H9 (cell line): ENCODE data around the gene R3HCC1L. TPM values are rescaled to one million over a fixed set of nuclear protein-coding genes. Genes with fewer than 3 reads are reported as not detected.

ENCODE experiments used
- DNase-seq: peaks from one replicate; pipeline ENCODE4 v3.0.0-alpha.2; 2017
- H2AFZ ChIP-seq: one replicate; pipeline ENCODE4 v1.6.1; 2013; ENCODE audit warnings: mild to moderate bottlenecking, low read length, control low read depth, moderate library complexity
- H2AK5ac ChIP-seq: 2 replicates; pipeline ENCODE4 v1.6.1; 2013; ENCODE audit warnings: low read length, control low read depth, mixed read lengths; ENCODE audit not compliant: insufficient read length
- H2BK120ac ChIP-seq: one replicate; pipeline ENCODE4 v1.6.1; 2013; ENCODE audit warnings: low read depth, mild to moderate bottlenecking, low read length, control low read depth, inconsistent platforms; ENCODE audit not compliant: poor library complexity, severe bottlenecking
- H2BK12ac ChIP-seq: 2 replicates; pipeline ENCODE4 v1.6.1; 2013; ENCODE audit warnings: low read length, control low read depth, mixed read lengths, low read depth; ENCODE audit not compliant: insufficient read length
- H2BK15ac ChIP-seq: 2 replicates; pipeline ENCODE4 v1.6.1; 2013; ENCODE audit warnings: low read depth, low read length, control low read depth
- H2BK20ac ChIP-seq: one replicate; pipeline ENCODE4 v1.6.1; 2013; ENCODE audit warnings: low read depth, mild to moderate bottlenecking, low read length, control low read depth, inconsistent platforms; ENCODE audit not compliant: poor library complexity, severe bottlenecking
- H2BK5ac ChIP-seq: 2 replicates; pipeline ENCODE4 v1.6.1; 2013; ENCODE audit warnings: low read length, control low read depth, mixed read lengths; ENCODE audit not compliant: insufficient read length
- H3K14ac ChIP-seq: 2 replicates; pipeline ENCODE4 v1.6.1; 2013; ENCODE audit warnings: low read length, control low read depth; ENCODE audit not compliant: insufficient read depth
- H3K18ac ChIP-seq: 2 replicates; pipeline ENCODE4 v1.6.1; 2013; ENCODE audit warnings: low read depth, mild to moderate bottlenecking, mixed read lengths, low read length, control low read depth; ENCODE audit not compliant: insufficient read length
- H3K23ac ChIP-seq: 2 replicates; pipeline ENCODE4 v1.6.1; 2013; ENCODE audit warnings: low read length, control low read depth, mixed read lengths, low read depth; ENCODE audit not compliant: insufficient read length
- H3K23me2 ChIP-seq: 2 replicates; pipeline ENCODE4 v1.6.1; 2013; ENCODE audit warnings: low read depth, mild to moderate bottlenecking, mixed read lengths, low read length, control low read depth; ENCODE audit not compliant: insufficient read length, poor library complexity, severe bottlenecking
- H3K27ac ChIP-seq: 2 replicates; pipeline ENCODE4 v1.5.1; 2013; ENCODE audit warnings: low read length, control low read depth, mixed read lengths, low read depth; ENCODE audit not compliant: insufficient read length
- H3K27me3 ChIP-seq: 2 replicates; pipeline ENCODE4 v1.6.1; 2013; ENCODE audit warnings: low read length, control low read depth, inconsistent platforms; ENCODE audit not compliant: insufficient read depth
- H3K4ac ChIP-seq: 2 replicates; pipeline ENCODE4 v1.6.1; 2013; ENCODE audit warnings: low read depth, mild to moderate bottlenecking, control low read depth, inconsistent platforms, low read length, moderate library complexity
- H3K4me1 ChIP-seq: 2 replicates; pipeline ENCODE4 v1.6.1; 2013; ENCODE audit warnings: low read length, control low read depth, inconsistent platforms; ENCODE audit not compliant: insufficient read depth
- H3K4me2 ChIP-seq: 2 replicates; pipeline ENCODE4 v1.6.1; 2013; ENCODE audit warnings: low read length, control low read depth, mixed read lengths; ENCODE audit not compliant: insufficient read length, insufficient read depth
- H3K56ac ChIP-seq: 2 replicates; pipeline ENCODE4 v1.6.1; 2013; ENCODE audit warnings: low read depth, mild to moderate bottlenecking, mixed read lengths, low read length, control low read depth; ENCODE audit not compliant: insufficient read length
- H3K79me1 ChIP-seq: 2 replicates; pipeline ENCODE4 v1.6.1; 2013; ENCODE audit warnings: low read depth, mild to moderate bottlenecking, moderate library complexity, low read length, control low read depth, inconsistent platforms; ENCODE audit not compliant: insufficient read depth, poor library complexity, severe bottlenecking
- H3K79me2 ChIP-seq: 2 replicates; pipeline ENCODE4 v1.6.1; 2013; ENCODE audit warnings: low read length, control low read depth, inconsistent platforms; ENCODE audit not compliant: insufficient read depth
- H3K9ac ChIP-seq: 2 replicates; pipeline ENCODE4 v1.6.1; 2013; ENCODE audit warnings: low read length, control low read depth, mixed read lengths; ENCODE audit not compliant: insufficient read length; ENCODE audit errors: extremely low read depth
- H3K9me3 ChIP-seq: one replicate; pipeline ENCODE4 v1.6.1; 2013; ENCODE audit warnings: low read depth, low read length, inconsistent platforms; ENCODE audit not compliant: control insufficient read depth
- H3T11ph ChIP-seq: one replicate; pipeline ENCODE4 v1.6.1; 2013; ENCODE audit warnings: mild to moderate bottlenecking, low read length, control low read depth, inconsistent platforms
- H4K20me1 ChIP-seq: one replicate; pipeline ENCODE4 v1.6.1; 2013; ENCODE audit not compliant: control insufficient read depth, insufficient read length, insufficient read depth
- H4K5ac ChIP-seq: 2 replicates; pipeline ENCODE4 v1.6.1; 2013; ENCODE audit warnings: low read depth, mild to moderate bottlenecking, mixed read lengths, low read length, control low read depth; ENCODE audit not compliant: insufficient read length
- H4K8ac ChIP-seq: replicated peaks from 2 replicates; pipeline ENCODE4 v1.6.1; 2013; ENCODE audit warnings: low read length, control low read depth, mixed read lengths, low read depth; ENCODE audit not compliant: insufficient read length
- H4K91ac ChIP-seq: 2 replicates; pipeline ENCODE4 v1.6.1; 2013; ENCODE audit warnings: low read depth, mild to moderate bottlenecking, moderate library complexity, mixed read lengths, low read length, control low read depth; ENCODE audit not compliant: insufficient read length
- H3K27ac Mint-ChIP-seq, 3 experiments: 2 replicates in 2 of 3; 3 replicates in 1 of 3; pipeline ENCODE4 v1.8.0; 2020 to 2021; ENCODE audit warnings: mixed read lengths in 3 of 3, mild to moderate bottlenecking in 1 of 3, moderate library complexity in 1 of 3
- H3K27me3 Mint-ChIP-seq: 2 replicates; pipeline ENCODE4 v1.8.0; 2021; ENCODE audit warnings: low read depth, mild to moderate bottlenecking, moderate library complexity, mixed read lengths
- H3K36me3 Mint-ChIP-seq, 3 experiments: 2 replicates in 2 of 3; 3 replicates in 1 of 3; pipeline ENCODE4 v1.8.0; 2020 to 2021; ENCODE audit warnings: low read depth in 3 of 3, mixed read lengths in 3 of 3; ENCODE audit not compliant: insufficient read depth in 1 of 3
- H3K4me1 Mint-ChIP-seq, 2 experiments: 2 replicates each; pipeline ENCODE4 v1.8.0; 2020; ENCODE audit warnings: mixed read lengths in 2 of 2
- H3K4me3 Mint-ChIP-seq, 2 experiments: 2 replicates in 1 of 2; 3 replicates in 1 of 2; pipeline ENCODE4 v1.8.0; 2020 to 2021; ENCODE audit warnings: mild to moderate bottlenecking in 2 of 2, mixed read lengths in 2 of 2, moderate library complexity in 1 of 2
- H3K9me3 Mint-ChIP-seq, 2 experiments: 2 replicates in 1 of 2; 3 replicates in 1 of 2; pipeline ENCODE4 v1.8.0; 2020; ENCODE audit warnings: mild to moderate bottlenecking in 2 of 2, mixed read lengths in 2 of 2, moderate library complexity in 1 of 2
- CTCF ChIP-seq: fragments of 200-600 bp; sonication (generic); conservative IDR thresholded peaks from 3 replicates; pipeline ENCODE4 v1.8.0; 2021; ENCODE audit warnings: antibody characterized with exemption, mild to moderate bottlenecking
- WGBS: extraction: QIAGEN DNeasy Blood & Tissue Kit; methylation state at CpG from one replicate; pipeline ENCODE4 v1.1.7; 2013; ENCODE audit warnings: missing lambda C conversion rate, low lambda C conversion rate, mixed read lengths; ENCODE audit not compliant: insufficient read length; ENCODE audit errors: extremely low coverage; 5-methylcytosine and 5-hydroxymethylcytosine counted together
- total RNA-seq: library from RNA; stranded (reverse); gene quantifications from 2 replicates; pipeline ENCODE4 v1.2.1, GENCODE V29; 2021

The R3HCC1L gene
- total RNA-seq, 1 experiment from 2014 or later, result 18.5 TPM

GRCh38 chr10:98119891-98120290 is 14.6 kb upstream of the R3HCC1L start:
- WGBS, result no CpG with 5 or more reads among the region's 4 CpGs
- Histone ChIP-seq H4K91ac (no peak overlapping the region), H4K8ac (no peak overlapping the region), H3T11ph (no peak overlapping the region), H2BK120ac (no peak overlapping the region), H3K9me3 (peaks cover 4% of the 10 kb centered on the region), H4K5ac (no peak overlapping the region), H3K56ac (no peak overlapping the region), H3K14ac (no peak overlapping the region), H3K23me2 (no peaks in the 10 kb centered on the region), H4K20me1 (no peaks in the 10 kb centered on the region), H3K4me2 (no peak overlapping the region), H2BK20ac (no peak overlapping the region), H3K79me2 (no peaks in the 10 kb centered on the region), H3K23ac (no peak overlapping the region), H3K27me3 (no peaks in the 10 kb centered on the region), H3K4ac (no peak overlapping the region), H3K4me1 (no peaks in the 10 kb centered on the region), H2AFZ (no peak overlapping the region), H3K9ac (no peak overlapping the region), H2BK12ac (no peak overlapping the region), H2AK5ac (no peak overlapping the region), H3K27ac (no peak overlapping the region), H3K18ac (no peak overlapping the region), H3K79me1 (no peaks in the 10 kb centered on the region), H2BK5ac (no peak overlapping the region), H2BK15ac (no peak overlapping the region)
- Mint-ChIP-seq H3K4me3 (no peak overlapping the region), H3K36me3 (peaks cover 0 to 5% (median 0%) of the 10 kb centered on the region in 3 experiments; a peak in 4 of 7 replicates), H3K9me3 (peaks cover 24 to 35% of the 10 kb centered on the region in 2 experiments), H3K27me3 (peaks cover 21% of the 10 kb centered on the region), H3K27ac (no peak overlapping the region), H3K4me1 (no peaks in the 10 kb centered on the region)
- no peak for TF ChIP-seq CTCF
- no peak for DNase-seq
